Stimulated activated CD4-positive, alpha-beta T cell treated with anti-CD3 and anti-CD28 coated beads, Interleukin-15, amount 100 ng/mL, for 24 hours (primary cell): ENCODE measurements around the gene SLC25A13.
"Not testable (repeated sequence)": the region's sequence is repeated elsewhere in the genome, so short reads cannot be mapped to it uniquely, and the experiment has no call there.

Experiments
- DNase-seq: peaks from one replicate; pipeline ENCODE4 v3.0.0-alpha.2; 2020

SLC25A13 gene

DNA sequence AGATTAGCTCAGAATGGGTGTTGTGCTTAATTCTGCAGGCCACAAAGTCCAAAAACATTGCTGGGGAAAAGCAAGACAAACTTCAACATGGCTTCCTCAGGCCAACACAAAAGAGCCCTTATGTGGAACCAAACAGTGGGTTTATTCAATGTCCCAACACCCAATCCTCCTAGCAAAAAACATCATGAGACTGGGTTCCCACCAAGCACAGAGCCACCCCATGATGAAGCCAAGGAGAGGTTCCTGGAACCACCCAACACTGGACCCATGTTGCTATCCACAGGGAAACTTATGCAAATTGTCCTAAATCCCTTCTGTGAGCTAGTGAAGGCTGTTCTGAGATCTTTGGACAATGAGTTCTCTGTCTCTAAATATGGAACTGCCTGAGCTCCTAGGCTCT is 24.0 kb downstream of the SLC25A13 start:
- DNase-seq: no peak

- not testable (repeated sequence) for DNase-seq
Observed at GRCh38 chr7:96297446-96297845, 24.5 kb downstream of the SLC25A13 start.

- DNase-seq: not testable (repeated sequence)
Observed at GRCh38 chr7:96293911-96294310, 28.0 kb downstream of the SLC25A13 start.

DNA sequence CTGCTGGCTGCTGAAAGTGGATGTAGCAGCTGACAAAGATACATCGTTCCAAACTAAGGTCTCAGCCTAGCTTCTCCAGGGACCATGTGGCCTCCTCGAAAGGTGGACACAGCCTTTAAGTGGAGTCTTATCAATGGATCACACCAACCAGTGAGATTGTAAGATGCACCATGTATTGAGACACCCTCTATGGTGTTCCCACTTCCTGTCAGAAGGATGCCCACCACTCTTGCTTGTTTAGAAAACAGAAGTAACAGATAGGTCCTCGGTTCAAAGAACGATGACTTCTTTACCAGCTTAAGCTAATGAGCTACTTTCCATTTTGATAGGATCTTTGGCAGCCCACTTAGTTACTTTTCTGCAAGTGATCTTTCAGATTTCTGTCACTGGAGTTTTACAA is 34.3 kb downstream of the SLC25A13 start:
- no peak for DNase-seq

DNA sequence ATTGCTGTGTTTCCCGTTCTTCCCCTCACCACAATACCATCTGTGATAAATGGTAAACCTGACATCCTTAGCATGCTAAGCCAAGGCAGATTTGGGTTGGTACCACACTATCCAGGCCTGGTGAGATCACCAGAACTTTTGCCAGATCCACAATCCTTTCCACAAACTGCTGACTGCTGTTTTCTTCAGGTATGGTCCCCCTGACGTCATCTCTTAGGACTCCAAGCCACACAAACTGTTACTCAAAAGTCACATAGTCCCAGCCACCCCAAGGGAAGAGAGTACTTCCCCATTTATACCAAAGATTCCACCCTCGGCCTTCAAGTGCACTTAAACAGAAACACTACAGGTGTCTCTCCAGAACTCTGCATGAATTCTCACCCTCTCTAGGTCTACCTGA is 34.8 kb downstream of the SLC25A13 start:
- DNase-seq: no peak

DNA sequence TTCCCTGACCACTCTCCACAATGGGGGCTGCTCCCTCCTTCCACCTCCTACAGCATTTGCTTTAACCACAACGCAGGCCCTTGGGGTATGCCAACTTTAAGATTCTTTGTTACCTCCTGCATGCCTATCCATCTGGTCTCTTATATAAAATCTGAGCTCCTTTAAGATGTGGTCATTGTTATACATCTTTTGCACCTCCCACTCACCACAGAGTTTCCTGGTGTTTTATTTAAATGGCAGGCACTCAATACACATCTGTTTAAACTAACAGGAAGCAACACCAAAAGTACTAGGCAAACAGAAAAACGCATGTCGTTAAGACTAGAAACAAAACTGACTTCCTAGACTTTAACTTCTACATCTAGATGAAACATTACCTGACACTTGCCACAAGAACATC is 36.3 kb downstream of the SLC25A13 start:
- DNase-seq: no peak

DNA sequence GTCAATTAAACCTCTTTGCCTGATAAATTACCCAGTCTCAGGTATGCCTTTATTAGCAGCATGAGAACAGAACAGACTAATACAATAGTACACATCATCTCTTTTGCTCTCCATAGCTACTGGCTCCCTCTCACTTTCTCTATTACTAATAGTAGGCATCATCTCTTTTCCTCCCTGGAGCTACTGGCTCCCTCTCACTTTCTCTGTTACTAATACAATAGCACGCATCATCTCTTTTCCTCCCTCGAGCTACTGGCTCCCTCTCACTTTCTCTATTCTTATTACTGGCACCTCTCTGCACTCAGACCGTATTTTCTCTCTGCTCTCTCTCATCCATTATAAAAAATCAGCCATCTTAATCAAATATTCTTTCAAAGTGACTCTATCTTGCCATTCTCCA is 37.1 kb downstream of the SLC25A13 start:
- DNase-seq: no peak

GRCh38 chr7:96284240-96284639 is 37.7 kb downstream of the SLC25A13 start:
- no peak for DNase-seq

DNA sequence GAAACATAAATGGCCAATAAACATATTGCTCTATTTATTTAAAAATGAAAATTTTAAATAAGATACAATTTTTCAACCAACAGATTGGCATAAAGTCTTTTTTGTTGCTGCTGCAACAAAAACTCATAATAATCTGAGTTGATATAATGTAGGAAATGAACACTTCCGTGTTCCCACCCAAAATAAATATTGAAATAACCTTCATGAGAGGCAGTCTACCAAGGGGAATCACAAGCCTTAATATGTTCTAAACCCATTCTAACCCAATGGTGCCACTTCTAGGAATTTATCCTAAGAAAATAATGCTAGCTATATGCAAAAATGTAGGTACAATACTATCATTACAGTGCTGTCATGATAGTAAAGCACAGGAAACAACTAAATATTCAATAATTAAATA is 39.1 kb downstream of the SLC25A13 start:
- DNase-seq: no peak

DNA sequence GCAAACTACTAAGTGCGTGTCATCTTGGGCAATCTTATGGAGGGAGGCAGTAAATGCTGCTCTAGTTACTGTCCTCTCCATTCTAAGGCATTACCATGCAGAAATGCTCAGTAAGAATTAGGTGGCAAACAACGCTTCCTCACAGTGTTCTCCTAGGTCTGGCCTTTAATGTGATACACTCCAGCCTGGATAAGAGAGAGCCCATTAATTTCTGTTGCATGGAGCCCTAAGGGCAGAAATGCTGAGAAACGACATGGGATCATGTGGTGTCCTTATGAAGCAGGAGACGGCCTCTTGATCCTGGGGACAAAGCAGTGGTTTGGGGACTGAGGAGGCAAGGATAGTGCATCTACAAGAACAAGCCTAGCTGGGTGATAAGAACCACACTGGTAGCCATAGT is 44.0 kb downstream of the SLC25A13 start:
- no peak for DNase-seq

GRCh38 chr7:96276019-96276418 is 45.9 kb downstream of the SLC25A13 start:
- DNase-seq: no peak

- no peak for DNase-seq
Observed at GRCh38 chr7:96273716-96274115, 48.2 kb downstream of the SLC25A13 start.

DNA sequence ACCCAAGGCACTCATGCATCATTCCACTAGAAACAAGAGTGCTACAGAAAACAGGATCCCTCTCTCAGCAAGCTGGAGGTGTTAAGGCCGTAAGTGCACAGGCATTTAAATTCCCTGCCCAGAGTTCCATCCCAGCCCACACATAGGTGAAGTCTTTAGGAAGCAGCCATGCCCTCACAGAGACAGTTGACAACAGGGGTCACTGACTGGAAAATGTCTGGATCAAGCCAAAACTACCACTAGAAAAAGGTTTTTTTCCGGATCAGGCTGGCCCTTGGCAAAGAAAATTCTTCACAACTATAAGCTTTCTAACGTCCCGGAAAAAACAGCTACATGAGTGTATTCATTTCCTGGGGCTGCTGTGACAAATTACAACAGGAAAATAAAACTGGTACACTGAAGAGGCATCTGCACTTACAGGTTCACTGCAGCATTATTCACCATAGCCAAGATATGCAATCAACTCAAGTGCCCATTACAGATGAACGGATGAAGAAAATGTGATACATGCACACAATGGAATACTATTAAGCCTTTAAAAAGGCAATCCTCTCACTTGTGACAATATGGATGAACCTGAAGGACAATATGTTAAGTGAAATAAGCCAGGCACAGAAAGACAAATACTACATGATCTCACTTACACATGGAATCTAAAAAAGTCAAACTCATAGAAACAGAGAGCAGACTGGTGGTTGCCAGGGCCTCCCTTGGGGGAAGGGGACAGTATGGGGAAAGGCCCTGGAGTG is 52.5 kb downstream of the SLC25A13 start:
- DNase-seq: no peak

DNA sequence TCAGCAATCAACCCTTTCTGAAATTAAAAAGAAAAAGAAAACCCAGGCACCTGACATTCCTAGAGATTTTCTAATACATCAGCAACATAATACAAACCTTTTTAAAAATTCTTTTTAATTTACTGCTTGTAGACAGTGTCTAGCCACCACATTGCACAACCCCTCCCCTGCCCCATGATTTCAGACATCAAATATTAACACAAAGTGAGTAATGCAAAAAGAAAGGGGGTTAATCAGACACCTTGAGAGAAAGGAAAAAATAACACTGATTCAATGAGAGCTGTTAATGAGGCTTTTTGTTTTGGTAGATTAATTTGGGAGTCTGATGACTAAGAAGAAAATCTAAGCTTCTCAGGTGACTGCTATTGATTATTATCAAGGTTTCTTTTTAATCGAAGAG is 55.3 kb downstream of the SLC25A13 start:
- no peak for DNase-seq

- DNase-seq: no peak
Observed at GRCh38 chr7:96266015-96266414, 55.9 kb downstream of the SLC25A13 start.

DNA sequence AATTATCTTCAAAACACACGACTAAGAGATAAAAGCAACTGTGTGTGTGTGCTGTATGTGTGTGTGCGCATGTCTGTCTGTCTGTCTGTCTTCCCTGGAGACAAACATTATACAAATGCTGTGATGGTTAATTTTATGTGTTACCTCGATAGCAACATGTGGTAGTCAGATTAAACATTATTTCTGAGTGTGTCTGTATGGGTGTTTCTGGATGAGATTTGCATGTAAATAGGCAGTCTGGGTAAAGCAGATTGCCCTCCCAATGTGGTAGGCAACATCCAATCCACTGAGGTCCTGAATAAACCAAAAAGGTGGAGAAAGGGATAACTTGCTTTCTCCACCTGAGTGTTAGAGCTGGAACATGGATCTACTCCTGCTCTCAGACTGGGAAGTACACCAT is 67.9 kb downstream of the SLC25A13 start:
- no peak for DNase-seq

GRCh38 chr7:96253441-96253840 is 68.5 kb downstream of the SLC25A13 start:
- DNase-seq: no peak

- no peak for DNase-seq
Observed at GRCh38 chr7:96250776-96251361, 71.0 kb downstream of the SLC25A13 start.

DNA sequence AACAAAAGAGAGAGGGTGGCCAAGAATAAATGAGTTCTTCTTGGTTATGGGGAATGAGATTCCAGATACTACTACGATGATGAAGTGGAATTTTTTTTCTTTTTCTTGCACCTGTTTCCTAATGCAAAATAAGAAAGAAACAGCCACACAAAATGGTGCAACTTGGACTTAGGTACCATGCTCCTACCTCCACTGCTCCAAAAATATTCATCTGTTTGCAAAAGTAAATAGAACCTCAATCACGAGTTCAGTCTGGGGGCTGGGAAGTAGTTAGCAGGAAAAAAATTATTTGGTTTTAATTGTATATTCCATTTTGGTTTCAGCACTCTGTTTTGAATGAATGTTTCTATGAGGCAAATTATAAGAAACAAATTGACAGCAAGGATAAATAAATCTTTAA is 73.5 kb downstream of the SLC25A13 start:
- DNase-seq: no peak

- no peak for DNase-seq
Observed at GRCh38 chr7:96246919-96247318, 75.0 kb downstream of the SLC25A13 start.

GRCh38 chr7:96244992-96245292 is 77.0 kb downstream of the SLC25A13 start:
- DNase-seq: no peak

DNA sequence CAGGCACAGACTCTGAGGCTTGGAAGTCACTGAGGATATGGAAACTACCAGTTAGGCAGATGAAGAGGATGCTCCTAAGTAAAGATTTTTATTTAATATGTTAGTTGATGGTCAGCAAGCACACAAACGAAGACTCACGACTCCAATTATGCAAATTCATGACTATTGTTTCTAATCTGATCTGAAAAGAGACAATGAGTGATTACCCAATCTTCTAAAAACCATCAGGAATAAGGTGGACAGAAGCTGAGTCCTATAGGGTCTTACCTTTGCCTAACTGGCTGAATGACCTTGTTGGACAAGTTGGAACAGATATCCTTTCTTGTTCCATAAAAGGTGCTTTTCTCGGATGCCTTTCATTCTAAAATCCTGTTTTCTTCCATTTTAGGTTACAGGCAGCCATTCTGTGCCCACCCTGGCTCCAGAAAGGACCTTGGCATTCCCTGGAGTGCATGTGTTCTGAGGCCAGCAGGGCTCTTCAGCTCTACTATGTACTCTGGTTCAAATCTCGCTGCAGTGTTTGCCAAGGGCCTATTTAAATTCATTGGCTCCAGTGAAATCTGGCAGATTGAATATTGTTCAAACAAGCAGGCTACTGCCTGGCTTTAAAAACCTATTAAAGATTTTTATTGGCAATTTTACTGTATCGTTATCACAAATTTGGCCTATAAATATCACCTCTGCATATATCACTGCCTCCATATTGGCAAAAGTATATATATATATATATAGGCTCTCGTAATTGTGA is 77.5 kb downstream of the SLC25A13 start:
- no peak for DNase-seq

- no peak for DNase-seq
Observed at GRCh38 chr7:96243241-96243640, 78.7 kb downstream of the SLC25A13 start.

GRCh38 chr7:96241855-96242254 is 80.0 kb downstream of the SLC25A13 start:
- DNase-seq: no peak
